ENCODE measurements around the gene CLDN3. TPM values are rescaled to one million over a fixed set of nuclear protein-coding genes. Genes with fewer than 3 reads are reported as not detected.

The CLDN3 gene
- total RNA-seq, 2 experiments from 2014 or later: not detected

DNA sequence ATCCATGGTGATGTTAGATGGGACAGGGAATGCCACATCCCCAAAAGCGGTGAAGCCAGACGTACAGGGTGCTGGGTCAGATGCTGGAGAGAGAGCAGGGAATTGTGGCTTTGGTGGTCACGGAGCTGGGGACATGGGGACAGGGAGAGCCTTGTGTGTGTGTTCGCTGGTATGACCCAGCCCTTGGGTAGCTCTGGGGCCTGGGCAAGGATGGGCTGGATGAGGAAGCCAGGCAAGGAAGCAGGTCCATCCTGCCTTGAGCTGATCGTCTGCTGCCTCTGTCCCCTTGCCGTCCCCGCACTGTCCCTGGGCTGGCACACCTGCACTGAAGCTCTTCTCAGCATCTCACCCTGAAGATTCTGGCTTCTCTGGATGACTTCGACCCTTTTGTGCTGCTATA, 45.4 kb upstream of the CLDN3 start:
- no peak for TF ChIP-seq CTCF (conservative IDR thresholded peaks at IDR 0.05; ENCODE audit: low read length)
- TF ChIP-seq EZH2phosphoT487 (IDR thresholded peaks at IDR 0.05; ENCODE audit: borderline replicate concordance, low read depth, low read length): no peak
- Histone ChIP-seq H3K27ac (ENCODE audit: low read depth, low read length, poor library complexity, severe bottlenecking) (no peak overlapping the region), H4K20me1 (ENCODE audit: insufficient read depth, low read length) (no peaks in the 10 kb centered on the region), H3K9me3 (ENCODE audit: low read length) (no peaks in the 10 kb centered on the region), H3K4me1 (ENCODE audit: insufficient read depth, low read length, poor library complexity, severe bottlenecking) (no peaks in the 10 kb centered on the region), H3K4me2 (ENCODE audit: low read length) (no peak overlapping the region), H2AFZ (ENCODE audit: low read length) (no peak overlapping the region), H3K79me2 (ENCODE audit: insufficient read depth, low read depth, low read length) (no peaks in the 10 kb centered on the region), H3K4me3 (ENCODE audit: low read depth, low read length, poor library complexity, severe bottlenecking) (no peak overlapping the region), H3K9me2 (ENCODE audit: insufficient read depth, low read length) (no peaks in the 10 kb centered on the region), H3K36me3 (ENCODE audit: insufficient read depth, low read length) (no peaks in the 10 kb centered on the region)
- no TSS peak for BruUV-seq (replicated peaks)
- intact Hi-C loops (cut with micrococcal nuclease; ENCODE audit: unreplicated experiment): no loop called here
- CTCF ChIA-PET (ENCODE audit: unreplicated experiment): no interaction called here
- POLR2A ChIA-PET: interaction anchor here (0.5 to 0.7 kb wide), 3 partner anchors 12 to 148 kb away, joined by 3 read pairs; no protein-coding TSS in a partner anchor
- no peak for DNase-seq (ENCODE audit: low spot score)

DNA sequence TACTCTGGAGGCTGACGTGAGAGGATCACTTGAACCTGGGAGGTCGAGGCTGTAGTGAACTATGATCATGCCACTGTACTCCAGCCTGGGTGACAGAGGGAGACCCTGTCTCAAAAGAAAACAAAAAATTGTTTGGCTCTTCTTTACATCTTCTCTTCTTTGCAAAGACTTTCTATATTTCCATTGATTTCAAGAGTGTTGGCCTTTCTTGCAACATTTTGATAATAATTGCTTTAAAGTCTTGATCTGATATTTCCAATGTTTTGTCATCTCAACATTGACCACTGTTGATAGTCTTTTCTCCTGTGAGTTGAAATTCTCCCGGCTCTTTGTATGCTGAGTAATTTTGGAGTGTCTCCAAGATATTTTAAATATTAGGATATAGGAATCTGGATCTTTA, 42.9 kb upstream of the CLDN3 start:
- ChIA-PET POLR2A (no interaction called here), CTCF (ENCODE audit: unreplicated experiment) (no interaction called here)
- no peaks in the 10 kb centered on the region for H3K4me1 ChIP-seq (ENCODE audit: insufficient read depth, low read length, poor library complexity, severe bottlenecking)
- no peaks in the 10 kb centered on the region for H3K9me3 ChIP-seq (ENCODE audit: low read length)
- H3K27ac ChIP-seq (ENCODE audit: low read depth, low read length, poor library complexity, severe bottlenecking): no peak overlapping the region
- H3K4me3 ChIP-seq (ENCODE audit: low read depth, low read length, poor library complexity, severe bottlenecking): no peak overlapping the region
- no TSS peak for BruUV-seq (replicated peaks)
- H2AFZ ChIP-seq (ENCODE audit: low read length): no peak overlapping the region
- H3K9me2 ChIP-seq (ENCODE audit: insufficient read depth, low read length): no peaks in the 10 kb centered on the region
- DNase-seq (ENCODE audit: low spot score): no peak
- intact Hi-C loops (cut with micrococcal nuclease; ENCODE audit: unreplicated experiment): no loop called here
- TF ChIP-seq EZH2phosphoT487 (IDR thresholded peaks at IDR 0.05; ENCODE audit: borderline replicate concordance, low read depth, low read length) (no peak), CTCF (conservative IDR thresholded peaks at IDR 0.05; ENCODE audit: low read length) (no peak)
- no peaks in the 10 kb centered on the region for H3K36me3 ChIP-seq (ENCODE audit: insufficient read depth, low read length)
- H3K4me2 ChIP-seq (ENCODE audit: low read length): no peak overlapping the region
- no peaks in the 10 kb centered on the region for H4K20me1 ChIP-seq (ENCODE audit: insufficient read depth, low read length)
- no peaks in the 10 kb centered on the region for H3K79me2 ChIP-seq (ENCODE audit: insufficient read depth, low read depth, low read length)

- H4K20me1 ChIP-seq (ENCODE audit: insufficient read depth, low read length): no peaks in the 10 kb centered on the region
- no peaks in the 10 kb centered on the region for H3K36me3 ChIP-seq (ENCODE audit: insufficient read depth, low read length)
- H3K4me2 ChIP-seq (ENCODE audit: low read length): no peak overlapping the region
- no peak for TF ChIP-seq EZH2phosphoT487 (IDR thresholded peaks at IDR 0.05; ENCODE audit: borderline replicate concordance, low read depth, low read length)
- peak; percentile 79 for TF ChIP-seq CTCF (conservative IDR thresholded peaks at IDR 0.05; ENCODE audit: low read length)
- H3K4me3 ChIP-seq (ENCODE audit: low read depth, low read length, poor library complexity, severe bottlenecking): no peak overlapping the region
- ChIA-PET CTCF (ENCODE audit: unreplicated experiment) (no interaction called here), POLR2A (no interaction called here)
- no peaks in the 10 kb centered on the region for H3K9me2 ChIP-seq (ENCODE audit: insufficient read depth, low read length)
- DNase-seq (ENCODE audit: low spot score): peak; percentile 63
- intact Hi-C loops (cut with micrococcal nuclease; ENCODE audit: unreplicated experiment): loop anchor here (1.0 kb wide), 1 partner anchor 44 kb away; no protein-coding TSS in a partner anchor
- no peaks in the 10 kb centered on the region for H3K9me3 ChIP-seq (ENCODE audit: low read length)
- BruUV-seq (replicated peaks): no TSS peak
- no peak overlapping the region for H3K27ac ChIP-seq (ENCODE audit: low read depth, low read length, poor library complexity, severe bottlenecking)
- H2AFZ ChIP-seq (ENCODE audit: low read length): no peak overlapping the region
- no peaks in the 10 kb centered on the region for H3K79me2 ChIP-seq (ENCODE audit: insufficient read depth, low read depth, low read length)
- no peaks in the 10 kb centered on the region for H3K4me1 ChIP-seq (ENCODE audit: insufficient read depth, low read length, poor library complexity, severe bottlenecking)
Observed at GRCh38 chr7:73811760-73812168, 41.7 kb upstream of the CLDN3 start.
